Neural progenitor cell (in vitro differentiated cells): Measurements from ENCODE around the gene P2RY11. TPM values are rescaled to one million over a fixed set of nuclear protein-coding genes. Genes with fewer than 3 reads are reported as not detected.
A peak's percentile ranks its signal among the peaks of the same experiment; 100 is the strongest.

Experiments
- DNase-seq: peaks from one replicate; pipeline ENCODE4 v3.0.0-alpha.2; 2016; ENCODE audit warnings: low spot score
- H2AFZ ChIP-seq: fragments of 200-600 bp; sonication (generic); replicated peaks from 2 replicates; pipeline ENCODE4 v1.6.1; 2016; ENCODE audit warnings: antibody characterized with exemption
- H3F3A ChIP-seq: fragments of 200-600 bp; sonication (generic); 2 replicates; pipeline ENCODE4 v1.6.1; 2016; ENCODE audit warnings: antibody characterized with exemption, low read depth
- H3K27ac ChIP-seq: fragments of 200-600 bp; sonication (generic); 2 replicates; pipeline ENCODE4 v1.5.1; 2016; ENCODE audit warnings: mild to moderate bottlenecking
- H3K27me3 ChIP-seq: fragments of 200-600 bp; sonication (generic); 2 replicates; pipeline ENCODE4 v1.6.1; 2016; ENCODE audit warnings: mild to moderate bottlenecking, moderate library complexity
- H3K36me3 ChIP-seq: fragments of 200-600 bp; sonication (generic); 2 replicates; pipeline ENCODE4 v1.5.1; 2016
- H3K4me1 ChIP-seq: fragments of 200-600 bp; sonication (generic); 2 replicates; pipeline ENCODE4 v1.6.1; 2016; ENCODE audit warnings: mixed run types
- H3K4me2 ChIP-seq: fragments of 200-600 bp; sonication (generic); 2 replicates; pipeline ENCODE4 v1.6.1; 2016
- H3K4me3 ChIP-seq: fragments of 200-600 bp; sonication (generic); 2 replicates; pipeline ENCODE4 v1.5.1; 2016
- H3K79me2 ChIP-seq: fragments of 200-600 bp; sonication (generic); 2 replicates; pipeline ENCODE4 v1.6.1; 2016; ENCODE audit warnings: low read depth
- H3K9ac ChIP-seq: fragments of 200-600 bp; sonication (generic); 2 replicates; pipeline ENCODE4 v1.6.1; 2016
- H3K9me3 ChIP-seq: fragments of 200-600 bp; sonication (generic); 2 replicates; pipeline ENCODE4 v1.5.1; 2016; ENCODE audit warnings: low read depth
- H4K20me1 ChIP-seq: fragments of 200-600 bp; sonication (generic); 2 replicates; pipeline ENCODE4 v1.6.1; 2016; ENCODE audit warnings: low read depth
- H3K27ac Mint-ChIP-seq: 3 replicates; pipeline ENCODE4 v1.8.0; 2021; ENCODE audit warnings: mixed read lengths
- H3K27me3 Mint-ChIP-seq: 2 replicates; pipeline ENCODE4 v1.8.0; 2022; ENCODE audit warnings: low read depth, mild to moderate bottlenecking, inconsistent platforms, moderate library complexity, mixed read lengths; ENCODE audit not compliant: insufficient read depth
- H3K36me3 Mint-ChIP-seq: 3 replicates; pipeline ENCODE4 v1.8.0; 2021; ENCODE audit warnings: mixed read lengths
- H3K4me1 Mint-ChIP-seq: 3 replicates; pipeline ENCODE4 v1.8.0; 2021; ENCODE audit warnings: mixed read lengths
- H3K4me3 Mint-ChIP-seq: 3 replicates; pipeline ENCODE4 v1.8.0; 2021; ENCODE audit warnings: mild to moderate bottlenecking, moderate library complexity, mixed read lengths
- H3K9me3 Mint-ChIP-seq: 3 replicates; pipeline ENCODE4 v1.8.0; 2020; ENCODE audit warnings: mixed read lengths
- CTCF ChIP-seq: fragments of 200-600 bp; sonication (generic); IDR thresholded peaks from 2 replicates; pipeline ENCODE4 v1.5.1; 2017; ENCODE audit warnings: antibody characterized with exemption, mild to moderate bottlenecking
- EZH2 ChIP-seq: fragments of 200-600 bp; sonication (generic); IDR thresholded peaks from 2 replicates; pipeline ENCODE4 v1.6.1; 2017; ENCODE audit warnings: antibody characterized with exemption, mild to moderate bottlenecking, moderate library complexity
- EZH2phosphoT487 ChIP-seq: fragments of 200-600 bp; sonication (generic); IDR thresholded peaks from 2 replicates; pipeline ENCODE4 v1.6.1; 2017; ENCODE audit warnings: antibody characterized with exemption
- total RNA-seq: library from RNA; depleted of rRNA; stranded (reverse); fragments of >200 nt; gene quantifications from 2 replicates; pipeline ENCODE4 v1.2.3, GENCODE V29; 2015; ENCODE audit warnings: low replicate concordance

Gene P2RY11
- total RNA-seq, 1 donor from 2014 or later: not detected

DNA sequence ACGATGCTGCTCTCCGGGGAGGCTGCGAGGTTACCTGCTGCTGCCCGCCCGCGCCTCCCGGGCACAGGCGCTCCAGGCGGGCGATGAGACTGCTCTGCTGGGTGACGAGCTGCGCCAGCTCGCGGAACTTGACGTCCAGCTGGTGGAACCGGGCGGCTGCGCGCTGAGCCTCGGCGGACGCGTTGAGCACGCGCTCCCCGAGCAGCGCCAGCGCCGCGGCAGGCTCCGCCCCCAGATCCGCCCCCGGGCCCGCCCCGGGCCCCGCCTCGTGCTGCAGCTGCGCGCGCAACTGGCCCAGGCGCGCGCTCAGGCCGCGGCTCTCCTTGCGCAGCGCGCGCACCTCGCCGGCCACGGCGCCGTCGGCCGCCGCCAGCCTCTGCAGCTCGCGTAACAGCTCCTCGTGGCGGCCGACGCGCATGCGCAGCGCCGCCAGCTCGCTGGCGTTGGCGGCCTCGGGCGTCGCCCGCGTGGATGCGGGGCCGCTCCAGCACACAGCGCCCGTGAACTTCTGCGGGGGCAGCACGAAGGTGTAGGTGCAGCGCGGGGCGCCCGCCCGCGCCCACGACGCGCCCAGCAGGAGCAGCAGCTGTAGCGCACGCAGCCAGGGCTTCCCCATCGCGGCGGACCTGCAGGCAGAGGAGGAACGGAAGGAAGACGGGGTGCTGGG, 15.4 kb upstream of the P2RY11 start:
- peak overlapping the region; percentile 74 for H3K4me2 ChIP-seq
- H3K9me3 Mint-ChIP-seq: peaks cover 2% of the 10 kb centered on the region
- H3K27me3 ChIP-seq: peaks cover 35% of the 10 kb centered on the region
- no peaks in the 10 kb centered on the region for H4K20me1 ChIP-seq
- TF ChIP-seq EZH2 (no peak), CTCF (no peak), EZH2phosphoT487 (no peak)
- no peaks in the 10 kb centered on the region for H3F3A ChIP-seq
- H3K4me1 ChIP-seq: no peaks in the 10 kb centered on the region
- peak overlapping the region; percentile 78 for H2AFZ ChIP-seq
- H3K9me3 ChIP-seq: no peaks in the 10 kb centered on the region
- no peaks in the 10 kb centered on the region for H3K36me3 ChIP-seq
- H3K4me1 Mint-ChIP-seq: peaks cover 5% of the 10 kb centered on the region
- peak overlapping the region; percentile 29 for H3K4me3 ChIP-seq
- peaks cover 18% of the 10 kb centered on the region for H3K27me3 Mint-ChIP-seq
- H3K9ac ChIP-seq: no peak overlapping the region
- peak overlapping the region; percentile 69 for H3K4me3 Mint-ChIP-seq
- H3K79me2 ChIP-seq: no peaks in the 10 kb centered on the region
- peak; percentile 96 for DNase-seq
- H3K27ac Mint-ChIP-seq: no peak overlapping the region
- no peak overlapping the region for H3K27ac ChIP-seq
- no peaks in the 10 kb centered on the region for H3K36me3 Mint-ChIP-seq

GRCh38 chr19:10096615-10096963, 14.9 kb upstream of the P2RY11 start:
- Histone ChIP-seq H3K9ac (no peak overlapping the region), H2AFZ (peak overlapping the region; percentile 78)
- H3K36me3 Mint-ChIP-seq: no peaks in the 10 kb centered on the region

DNA sequence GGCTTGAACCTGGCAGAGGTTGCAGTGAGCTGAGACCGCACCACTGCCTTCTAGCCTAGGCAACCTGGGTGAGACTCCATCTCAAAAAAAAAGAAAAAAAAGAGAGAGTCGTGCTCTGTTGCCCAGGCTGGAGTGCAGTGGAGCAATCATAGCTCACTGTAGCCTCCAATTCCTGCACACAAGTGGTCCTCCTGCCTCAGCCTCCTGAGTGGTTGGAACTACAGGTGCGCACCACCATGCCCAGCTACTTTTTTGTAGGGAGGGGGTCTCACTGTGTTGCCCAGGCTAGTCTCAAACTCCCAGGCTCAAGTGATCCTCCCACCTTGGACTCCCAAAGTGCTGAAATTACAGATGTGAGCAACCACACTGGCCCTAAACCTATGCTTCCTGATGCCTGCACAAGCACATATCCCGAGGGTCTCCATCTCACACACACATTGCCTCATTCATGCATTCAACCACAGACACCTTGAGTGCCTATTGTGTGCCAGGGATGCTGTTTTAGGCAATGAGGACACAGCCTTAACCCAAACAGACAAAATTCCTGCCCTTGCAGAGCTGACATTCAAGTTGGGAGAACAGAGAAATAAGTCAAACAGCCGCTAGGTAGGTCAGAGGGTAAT, 11.2 kb upstream of the P2RY11 start:
- Histone ChIP-seq H3K9ac (no peak overlapping the region), H3K4me2 (no peak overlapping the region), H2AFZ (no peak overlapping the region), H3F3A (no peaks in the 10 kb centered on the region), H4K20me1 (no peaks in the 10 kb centered on the region), H3K27ac (no peak overlapping the region), H3K4me3 (no peak overlapping the region), H3K27me3 (peaks cover 24% of the 10 kb centered on the region), H3K79me2 (no peaks in the 10 kb centered on the region), H3K36me3 (no peaks in the 10 kb centered on the region), H3K9me3 (no peaks in the 10 kb centered on the region), H3K4me1 (no peaks in the 10 kb centered on the region)
- H3K27ac Mint-ChIP-seq: peak overlapping the region; percentile 20
- peaks cover 19% of the 10 kb centered on the region for H3K4me1 Mint-ChIP-seq
- H3K9me3 Mint-ChIP-seq: no peaks in the 10 kb centered on the region
- no peaks in the 10 kb centered on the region for H3K36me3 Mint-ChIP-seq
- peaks cover 11% of the 10 kb centered on the region for H3K27me3 Mint-ChIP-seq
- DNase-seq: no peak
- TF ChIP-seq EZH2phosphoT487 (no peak), CTCF (no peak), EZH2 (no peak)
- peak overlapping the region; percentile 16 for H3K4me3 Mint-ChIP-seq

More at GRCh38 chr19:10096615-10096963, 14.9 kb upstream of the P2RY11 start:
- H3K27me3 Mint-ChIP-seq: peaks cover 18% of the 10 kb centered on the region
- no peak overlapping the region for H3K27ac Mint-ChIP-seq
- H3K9me3 Mint-ChIP-seq: peaks cover 2% of the 10 kb centered on the region
- TF ChIP-seq EZH2phosphoT487: no peak
- no peak for TF ChIP-seq EZH2
- TF ChIP-seq CTCF: no peak
- H3K4me3 Mint-ChIP-seq: no peak overlapping the region
- peaks cover 35% of the 10 kb centered on the region for H3K27me3 ChIP-seq
- no peaks in the 10 kb centered on the region for H3K4me1 ChIP-seq
- no peaks in the 10 kb centered on the region for H3K36me3 ChIP-seq
- H4K20me1 ChIP-seq: no peaks in the 10 kb centered on the region
- no peaks in the 10 kb centered on the region for H3K9me3 ChIP-seq
- no peak overlapping the region for H3K27ac ChIP-seq
- peak overlapping the region; percentile 29 for H3K4me3 ChIP-seq
- no peaks in the 10 kb centered on the region for H3K79me2 ChIP-seq
- peak overlapping the region; percentile 74 for H3K4me2 ChIP-seq
- DNase-seq: no peak
- no peaks in the 10 kb centered on the region for H3F3A ChIP-seq
- H3K4me1 Mint-ChIP-seq: peaks cover 5% of the 10 kb centered on the region
